Measurements from ENCODE around the gene SGPP2.
"Not testable (repeated sequence)": the region's sequence is repeated elsewhere in the genome, so short reads cannot be mapped to it uniquely, and the experiment has no call there.

SGPP2 gene

DNA sequence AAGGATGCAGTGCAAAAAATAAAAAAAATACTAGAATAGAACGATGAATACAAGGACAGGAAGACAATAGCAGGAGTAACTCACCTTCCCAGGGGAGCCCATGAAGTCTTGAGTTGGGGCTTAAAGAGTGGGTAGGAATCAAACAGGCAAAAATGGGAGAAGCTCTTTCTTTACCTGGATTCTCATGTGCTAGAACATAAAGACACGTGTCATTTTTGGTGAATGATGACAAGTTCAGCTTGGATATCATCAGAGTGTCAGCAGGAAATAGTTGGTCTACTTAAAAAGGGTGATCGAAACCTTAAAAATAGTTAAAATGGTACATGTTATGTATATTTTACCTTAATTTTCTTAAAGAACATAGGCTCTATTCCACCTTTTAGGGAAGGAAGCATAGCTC lies 5.7 kb downstream of the SGPP2 start:
- no peak for DNase-seq

DNA sequence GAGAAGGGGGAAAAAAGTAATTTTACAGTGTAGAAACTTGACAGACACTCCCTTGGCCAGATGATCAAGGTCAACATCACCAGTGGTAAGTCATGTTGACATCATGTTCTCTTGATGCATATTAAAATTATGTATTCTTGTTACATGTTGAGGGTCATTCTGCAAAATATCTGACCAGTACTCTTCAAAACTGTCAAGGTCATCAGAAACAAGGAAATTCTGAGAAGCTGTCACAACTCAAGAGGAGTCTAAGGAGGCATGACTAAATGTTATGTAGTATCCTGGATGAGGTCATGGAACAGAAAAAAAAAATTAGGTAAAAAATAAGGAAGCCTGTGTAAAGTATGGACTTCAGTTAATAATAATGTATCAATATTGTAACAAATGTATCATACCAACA lies 6.3 kb downstream of the SGPP2 start:
- no peak for DNase-seq

DNA sequence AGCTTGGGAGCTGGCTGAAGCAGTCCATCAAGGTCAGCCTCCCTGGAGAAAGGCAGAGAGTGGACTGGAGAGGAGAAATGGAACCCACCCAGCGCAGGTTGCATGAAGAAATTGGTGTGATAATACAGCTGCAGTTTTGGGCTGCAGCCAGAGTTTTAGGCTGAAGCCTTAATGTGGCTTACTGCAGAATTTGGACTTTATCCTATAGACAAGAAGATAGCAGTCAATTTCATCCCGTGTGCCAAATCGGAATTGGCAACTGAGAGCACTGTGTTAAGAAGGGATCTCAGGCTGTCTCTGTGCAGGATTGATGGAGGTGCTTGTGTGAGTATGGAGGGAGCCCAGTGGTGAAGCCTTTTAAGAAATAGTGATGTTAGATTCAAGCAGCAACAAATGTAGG lies 7.5 kb downstream of the SGPP2 start:
- no peak for DNase-seq

DNA sequence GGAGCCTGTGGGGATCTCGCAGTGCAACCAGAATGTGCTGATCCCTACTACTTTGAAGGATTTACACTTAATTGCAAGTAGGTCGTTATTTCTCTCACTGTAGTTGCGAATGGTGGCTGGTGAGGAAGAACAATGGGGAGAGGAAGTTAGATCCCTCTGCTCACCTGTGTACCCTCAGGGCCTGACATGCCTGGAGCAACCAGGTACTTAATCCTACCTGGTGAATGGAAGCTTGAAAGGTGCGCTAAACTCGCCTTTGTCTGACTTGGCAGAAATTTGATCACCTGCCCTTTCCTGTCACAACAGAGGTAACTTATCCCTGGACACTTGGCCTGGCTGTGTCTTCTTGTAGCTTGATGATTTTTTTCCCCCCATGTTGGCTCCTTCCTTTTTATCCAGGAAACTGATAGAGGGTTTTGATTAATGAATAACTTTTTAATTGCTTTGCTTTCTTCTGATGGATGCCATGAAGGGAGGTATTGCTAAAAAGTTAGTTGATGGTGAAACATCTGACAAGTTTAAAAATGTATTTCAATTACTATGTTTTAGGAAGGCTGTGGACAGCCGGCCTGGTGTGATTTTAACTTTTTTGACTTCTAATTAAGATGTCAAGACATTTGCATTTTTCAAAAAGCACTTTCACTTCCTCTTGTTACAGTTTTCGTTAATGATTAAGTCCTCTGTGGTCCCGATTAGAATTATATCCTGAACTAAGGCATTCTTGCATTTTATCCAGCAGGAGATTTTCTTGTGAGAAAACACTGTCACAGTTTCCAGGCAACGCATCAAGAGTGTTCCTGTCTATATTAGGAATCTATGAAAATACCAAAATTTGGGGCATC lies 9.2 kb downstream of the SGPP2 start:
- DNase-seq = no peak

DNA sequence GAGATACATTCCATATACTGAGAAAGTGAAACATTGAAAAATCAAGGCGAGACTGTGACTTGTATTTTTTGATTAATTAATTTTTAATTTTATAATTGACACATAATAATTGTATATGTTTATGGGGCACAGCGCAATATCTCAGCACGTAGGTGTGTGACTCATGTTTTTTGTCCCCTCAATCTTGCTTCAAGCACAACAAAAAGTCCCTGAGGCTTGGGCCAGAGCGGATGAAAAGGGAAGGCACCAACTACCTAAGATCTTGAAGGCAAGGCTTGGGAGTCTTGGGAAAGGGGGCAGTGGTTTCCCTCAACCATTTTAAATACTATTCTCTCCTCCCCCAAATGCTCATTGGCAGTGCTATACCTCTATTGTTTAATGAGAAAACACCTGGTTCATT lies 9.9 kb downstream of the SGPP2 start:
- DNase-seq = no peak

DNA sequence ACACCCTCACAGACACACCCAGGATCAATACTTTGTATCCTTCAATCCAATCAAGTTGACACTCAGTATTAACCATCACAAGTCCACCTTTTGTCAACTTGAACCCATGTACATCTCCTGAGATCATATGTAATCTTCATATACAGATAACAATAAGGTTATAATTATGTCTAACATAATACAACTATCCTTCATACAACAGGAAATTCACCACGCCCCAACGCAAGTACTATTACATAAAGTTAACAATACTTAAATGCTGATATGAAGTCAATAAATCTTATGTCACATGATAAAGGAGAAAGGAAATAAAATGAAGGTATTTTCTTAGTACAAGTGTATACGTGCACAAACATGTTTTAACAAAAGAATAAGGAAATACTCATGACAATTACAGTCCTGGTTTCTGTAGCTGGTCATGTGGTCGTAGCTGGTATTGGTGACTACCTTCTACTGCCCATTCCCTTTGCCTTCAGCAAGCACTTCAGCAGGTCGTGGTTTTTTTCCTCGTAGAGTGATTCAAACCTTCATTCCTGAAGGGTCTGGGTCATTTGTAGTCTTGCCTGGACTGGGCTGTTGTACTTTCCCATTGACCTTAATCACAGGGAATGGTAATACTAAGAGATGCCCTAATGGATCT lies 11.2 kb downstream of the SGPP2 start:
- DNase-seq = not testable (repeated sequence)

DNA sequence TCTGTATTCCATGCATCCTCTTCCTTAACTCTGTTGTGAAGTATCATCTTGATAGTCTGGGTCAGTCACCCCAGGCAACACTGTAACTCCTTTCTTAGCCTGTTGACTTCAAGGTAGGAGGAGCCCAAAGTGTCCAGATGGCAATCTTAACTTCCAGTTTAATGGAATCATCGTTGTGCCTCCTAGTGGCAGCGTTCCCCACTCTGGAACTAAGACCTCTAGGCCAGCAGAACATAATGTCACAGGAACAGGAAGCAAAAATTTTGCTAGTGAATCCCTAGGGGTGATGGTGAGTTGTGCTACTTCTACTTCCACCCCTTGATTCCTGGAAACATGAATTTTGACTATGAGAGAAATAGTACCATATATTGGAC lies 11.7 kb downstream of the SGPP2 start:
- no peak for DNase-seq

DNA sequence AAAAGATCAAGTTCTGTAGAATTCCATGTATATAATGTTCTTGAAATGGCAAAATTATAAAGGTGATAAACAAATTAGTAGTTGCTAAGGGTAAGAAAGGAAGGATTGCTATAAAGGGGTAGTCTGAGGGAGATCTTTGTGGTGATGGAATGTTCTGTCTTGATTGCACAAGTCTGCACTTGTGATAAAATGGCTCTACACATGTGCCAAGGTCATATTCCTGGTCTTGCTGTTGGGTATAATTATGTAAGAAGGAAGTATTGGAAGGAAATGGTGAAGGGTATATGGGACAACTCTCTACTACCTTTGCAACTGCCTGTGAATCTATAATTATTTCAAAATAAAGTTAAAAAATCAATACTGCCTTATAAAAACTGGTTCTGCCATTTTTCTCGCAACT lies 15.3 kb downstream of the SGPP2 start:
- no peak for DNase-seq

DNA sequence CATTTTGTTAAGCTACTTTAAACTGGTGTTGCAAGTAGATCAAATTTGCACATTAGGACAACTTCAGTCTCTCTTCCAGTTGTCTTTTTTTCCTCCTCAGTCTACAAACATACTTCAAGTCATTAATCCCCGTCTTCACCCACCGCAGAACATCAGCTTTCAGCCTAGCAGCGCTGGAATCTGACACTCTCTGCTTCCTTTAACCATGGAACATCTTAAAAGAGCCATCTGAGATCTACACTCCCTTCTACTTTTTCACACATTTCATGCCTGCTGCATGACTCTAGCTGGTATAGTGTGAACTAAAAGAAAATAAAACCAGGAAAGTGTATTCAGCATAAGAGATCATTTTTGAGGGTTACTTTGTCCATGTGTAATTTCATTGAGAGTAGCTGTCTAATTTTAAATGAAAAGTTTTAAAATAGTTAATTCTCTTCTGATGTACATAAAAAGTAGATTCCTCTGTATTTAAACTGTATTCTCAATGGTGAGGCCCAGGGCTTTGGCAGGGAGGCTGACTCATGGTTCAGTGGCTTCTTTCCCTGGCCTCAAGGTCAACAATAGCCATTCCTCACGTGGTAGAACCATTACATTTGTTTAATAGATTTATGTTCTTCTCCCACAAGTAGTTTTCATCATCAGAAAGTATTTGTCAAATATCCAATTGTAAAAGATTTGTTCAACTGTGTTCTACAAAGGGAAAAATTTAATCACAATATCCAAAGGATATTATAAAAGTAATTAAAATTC lies 16.5 kb downstream of the SGPP2 start:
- no peak for DNase-seq

DNA sequence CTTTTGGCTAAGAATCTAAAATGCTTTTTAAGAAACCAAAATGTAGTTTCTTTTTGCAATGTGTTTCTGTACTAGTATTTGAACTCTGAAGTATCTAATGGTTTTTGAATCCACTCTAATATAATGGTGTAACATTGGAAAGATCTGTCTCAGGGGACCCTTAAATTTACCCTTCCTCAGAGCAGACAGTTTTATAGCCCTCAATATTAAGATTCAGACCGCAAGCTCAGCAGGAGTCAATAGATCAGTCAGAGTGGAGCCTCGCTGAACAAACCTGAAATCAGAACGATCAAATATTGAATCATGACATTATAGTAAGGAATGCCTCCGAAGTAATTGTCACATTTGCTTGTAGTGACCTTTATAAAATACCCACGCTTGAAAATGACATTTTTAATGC lies 18.3 kb downstream of the SGPP2 start:
- DNase-seq = no peak

DNA sequence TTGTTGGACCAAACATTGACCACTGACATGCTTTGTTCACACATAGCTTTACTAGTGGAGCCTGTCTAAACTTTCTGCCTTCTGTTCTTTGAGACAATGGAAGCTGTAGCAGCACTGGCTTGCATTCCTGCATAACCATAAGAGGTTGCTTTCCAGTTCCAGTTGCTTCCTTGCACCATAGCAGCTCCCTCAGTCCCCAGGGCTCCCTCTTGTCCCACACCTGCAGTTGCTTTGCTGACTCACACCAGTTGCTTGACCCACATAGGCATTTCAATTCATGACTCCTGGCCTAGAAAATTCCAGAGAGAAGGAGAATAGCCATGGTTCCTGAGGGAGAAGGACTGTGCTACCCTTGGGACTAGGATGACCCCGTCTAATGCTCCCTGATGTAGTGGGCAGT lies 20.9 kb downstream of the SGPP2 start:
- no peak for DNase-seq

DNA sequence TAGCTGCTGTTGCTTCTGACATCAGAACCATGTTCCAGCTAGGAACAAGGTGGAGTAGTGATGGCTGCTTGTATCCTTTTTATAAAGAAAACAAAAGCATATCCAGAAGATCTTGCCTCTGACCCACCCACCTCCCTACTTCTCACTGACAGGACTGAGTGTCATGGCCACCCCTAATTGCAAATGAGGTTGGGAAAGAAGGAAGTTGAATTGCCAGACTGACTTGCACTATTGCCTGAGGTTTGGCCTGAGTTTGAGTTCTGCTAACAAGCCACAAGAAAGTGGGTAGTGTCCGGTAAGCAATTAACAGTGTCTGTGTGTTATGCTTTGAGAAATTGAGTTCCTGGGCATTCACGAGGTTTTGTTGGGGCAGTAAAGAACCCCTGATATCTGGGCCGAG lies 22.8 kb downstream of the SGPP2 start:
- no peak for DNase-seq

DNA sequence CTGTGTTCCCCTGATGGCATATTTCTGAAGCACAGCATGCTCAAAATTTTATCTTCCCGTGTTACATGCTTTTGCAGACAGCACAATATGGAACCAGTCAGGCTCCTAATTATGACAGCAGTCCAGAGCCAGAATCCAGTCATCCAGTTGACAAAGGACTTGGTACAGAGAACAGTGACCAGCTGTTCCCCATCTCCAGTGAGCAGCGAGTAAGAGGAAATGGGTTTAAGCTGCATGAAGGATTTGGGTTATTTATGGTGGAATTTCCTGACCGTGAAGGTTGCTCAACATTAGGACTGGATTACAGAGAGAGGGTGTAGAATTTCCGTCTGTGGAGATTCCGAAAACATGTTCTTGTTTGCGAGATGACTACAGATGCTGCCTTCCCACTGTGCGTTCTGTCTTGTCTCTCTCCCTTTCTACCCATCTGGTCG lies 24.4 kb downstream of the SGPP2 start:
- DNase-seq = no peak

DNA sequence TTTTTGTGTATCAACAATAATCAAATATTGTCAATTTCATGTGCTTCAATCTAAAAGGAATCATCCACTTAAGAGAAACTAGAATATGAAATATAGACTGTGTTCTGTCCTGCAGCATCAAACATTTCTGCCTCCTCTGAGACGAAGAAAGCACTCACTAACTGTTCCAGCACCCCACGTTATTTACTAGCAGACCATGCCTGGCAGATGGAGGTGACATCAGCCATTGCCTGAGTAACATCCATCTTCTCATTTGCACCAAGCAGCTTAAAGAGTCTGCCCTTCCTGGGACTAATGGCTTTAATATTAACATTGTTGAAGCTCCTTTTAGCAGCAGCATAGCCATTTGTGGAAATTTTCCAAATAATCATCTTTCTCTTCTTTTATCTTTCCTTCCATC lies 25.7 kb downstream of the SGPP2 start:
- DNase-seq = no peak

DNA sequence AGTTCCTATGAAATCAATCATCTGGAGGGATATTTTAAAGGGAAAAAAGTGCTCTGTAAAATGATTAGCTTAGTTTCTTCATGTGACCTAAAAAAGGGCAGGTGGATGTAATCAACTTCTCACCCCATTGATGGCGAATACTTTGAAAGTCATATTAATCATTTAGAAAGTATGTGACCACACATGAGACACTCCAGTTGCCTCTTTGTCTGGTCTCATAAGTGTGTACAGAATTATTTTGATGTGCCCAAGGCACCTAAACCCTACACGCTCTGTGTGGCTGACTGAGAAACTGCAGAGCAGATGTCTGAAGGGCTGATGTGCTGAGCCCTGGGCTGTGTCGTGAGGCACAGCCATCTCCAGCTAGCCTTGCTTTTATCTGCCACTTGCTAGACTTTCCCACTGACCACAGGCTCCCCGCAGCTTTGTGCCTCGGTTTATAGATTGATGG lies 26.9 kb downstream of the SGPP2 start:
- DNase-seq = no peak

DNA sequence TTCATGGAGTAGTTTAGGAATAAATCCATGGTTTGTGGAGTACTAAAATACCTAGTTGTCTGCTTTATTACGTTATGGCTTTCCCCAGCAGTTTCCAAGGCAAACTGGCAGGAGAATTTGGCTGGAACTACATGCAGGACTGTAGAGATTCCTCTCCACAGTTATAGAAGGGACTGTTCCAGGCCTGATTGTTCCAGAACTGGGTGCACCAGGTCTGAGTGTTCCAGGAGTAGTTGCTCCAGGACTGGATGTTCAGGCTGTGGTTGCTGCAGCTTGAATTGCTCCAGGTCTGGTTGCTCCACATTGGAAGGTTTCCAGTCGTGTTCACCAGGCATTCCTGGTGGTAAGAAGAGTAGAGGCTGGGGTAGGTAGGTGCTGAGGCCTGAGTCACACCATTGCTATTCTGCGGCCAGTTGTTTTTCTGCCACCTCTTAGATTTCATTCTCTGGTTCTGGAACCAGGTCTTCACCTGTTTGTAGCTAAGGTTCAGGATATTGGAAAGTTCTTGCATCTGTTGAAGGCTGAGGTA lies 28.1 kb downstream of the SGPP2 start:
- no peak for DNase-seq

DNA sequence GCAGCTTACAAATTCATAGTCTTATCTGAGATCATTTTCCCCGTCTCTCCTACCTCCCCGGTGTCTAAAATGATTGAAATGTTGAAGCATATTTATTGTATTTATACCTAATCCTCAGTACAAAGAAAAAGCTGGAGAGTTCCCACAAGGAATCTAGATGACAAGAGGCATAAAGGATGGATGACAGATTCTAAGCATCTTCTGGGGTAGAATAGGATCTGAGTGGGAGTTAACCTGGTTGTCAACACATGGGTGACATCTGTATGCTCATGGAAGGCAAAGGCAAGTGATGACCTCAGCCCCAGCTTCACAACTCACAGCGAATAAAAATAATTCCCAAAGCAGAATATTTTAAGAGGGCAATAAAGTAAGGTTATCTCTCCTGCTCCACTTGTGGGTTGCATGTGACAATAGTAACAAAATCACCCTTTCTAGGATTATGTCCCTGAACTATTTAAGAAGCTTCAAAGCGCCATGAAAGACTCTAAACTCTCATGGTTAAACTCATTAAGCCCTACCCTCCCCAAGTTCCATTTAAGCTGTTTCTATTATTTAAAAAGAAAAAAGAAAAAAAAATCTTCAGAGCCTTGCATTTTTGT lies 32.2 kb downstream of the SGPP2 start:
- no peak for DNase-seq

DNA sequence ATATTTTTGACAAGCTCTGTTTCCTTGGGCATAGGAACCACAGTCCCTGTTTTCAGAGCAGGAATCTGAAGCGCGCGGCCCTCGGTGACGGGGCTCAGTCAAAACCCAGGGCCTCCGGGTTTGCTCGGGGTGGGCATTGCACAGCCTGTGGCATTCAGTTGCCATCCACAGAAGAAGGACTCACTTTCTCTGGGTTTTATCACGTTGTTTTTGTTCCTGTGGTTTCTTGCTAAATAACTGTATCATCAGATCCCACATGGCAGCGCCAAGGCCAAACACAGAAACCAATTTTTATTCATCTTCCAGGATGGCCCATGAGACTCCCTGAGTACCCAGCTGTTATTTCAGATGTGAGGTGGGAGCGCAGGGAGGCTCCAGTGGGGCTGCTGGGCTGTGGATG lies 35.6 kb downstream of the SGPP2 start:
- no peak for DNase-seq

DNA sequence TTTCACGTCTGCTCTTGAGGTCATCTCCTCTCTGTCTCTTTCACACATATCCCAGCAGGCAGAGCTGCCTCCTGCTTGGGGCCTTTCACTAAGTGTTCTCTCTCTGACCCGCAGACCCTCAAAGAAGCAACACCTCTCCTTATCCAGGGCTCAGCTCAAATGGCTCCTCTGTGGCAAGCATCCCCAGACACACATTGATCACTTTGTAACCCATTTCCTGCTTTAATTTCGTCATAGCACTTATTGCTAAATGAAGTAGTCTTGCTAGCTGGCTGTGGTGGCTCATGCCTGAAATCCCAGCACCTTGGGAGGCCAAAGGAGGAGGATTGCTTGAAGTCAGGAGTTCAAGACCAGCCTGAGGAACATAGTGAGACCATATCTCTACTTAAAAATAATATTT lies 41.4 kb downstream of the SGPP2 start:
- no peak for DNase-seq

DNA sequence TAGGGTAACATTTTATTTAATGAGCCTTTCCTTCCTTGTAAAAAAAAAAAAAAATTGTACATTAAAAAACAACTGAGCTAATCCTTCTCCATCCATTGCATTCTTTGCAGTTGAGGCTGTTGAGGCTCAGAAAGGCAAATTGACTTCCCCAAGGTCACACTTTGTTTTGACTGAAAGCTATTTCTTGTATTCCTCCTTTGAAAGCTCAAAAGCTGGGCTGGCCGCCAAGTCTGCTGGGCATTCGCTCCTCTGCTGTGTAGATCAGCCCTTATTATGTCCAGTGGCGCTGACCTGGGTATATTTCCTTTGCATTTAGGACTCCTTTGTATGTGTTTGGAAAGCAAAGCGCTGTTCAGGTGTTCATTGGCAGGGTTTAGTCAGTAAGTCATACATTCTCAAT lies 44.0 kb downstream of the SGPP2 start:
- DNase-seq = no peak

DNA sequence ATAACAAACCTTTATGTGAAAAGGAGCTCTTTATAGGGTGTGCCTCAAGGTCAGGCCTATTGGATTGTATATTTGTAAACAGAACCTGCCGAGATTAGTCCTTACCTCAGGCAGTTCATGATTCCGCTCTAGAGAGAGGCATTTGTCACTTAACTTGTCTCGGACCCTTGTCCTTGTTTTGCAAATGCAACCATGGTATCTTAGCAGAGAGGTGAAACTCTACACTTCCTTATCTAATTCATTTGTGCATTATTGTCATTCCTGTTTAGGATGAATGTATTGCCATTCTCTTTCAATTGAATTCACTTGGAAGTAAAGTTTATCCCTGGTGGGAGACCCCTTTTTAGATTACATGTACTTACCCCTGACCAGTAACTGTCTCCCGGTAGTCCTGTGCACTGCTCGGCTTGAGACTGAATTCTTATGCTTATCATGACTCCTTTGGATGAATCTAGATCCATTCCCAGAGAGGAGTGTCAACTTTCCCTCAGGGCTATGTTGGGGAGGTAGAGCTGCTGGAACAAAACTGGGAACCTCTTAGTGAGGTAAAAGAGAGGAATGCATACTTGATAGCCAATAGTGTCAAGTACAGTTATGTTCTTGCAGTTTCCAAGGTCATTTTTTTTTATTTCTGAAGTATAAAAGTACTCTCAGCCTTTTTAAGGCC lies 46.6 kb downstream of the SGPP2 start:
- no peak for DNase-seq

DNA sequence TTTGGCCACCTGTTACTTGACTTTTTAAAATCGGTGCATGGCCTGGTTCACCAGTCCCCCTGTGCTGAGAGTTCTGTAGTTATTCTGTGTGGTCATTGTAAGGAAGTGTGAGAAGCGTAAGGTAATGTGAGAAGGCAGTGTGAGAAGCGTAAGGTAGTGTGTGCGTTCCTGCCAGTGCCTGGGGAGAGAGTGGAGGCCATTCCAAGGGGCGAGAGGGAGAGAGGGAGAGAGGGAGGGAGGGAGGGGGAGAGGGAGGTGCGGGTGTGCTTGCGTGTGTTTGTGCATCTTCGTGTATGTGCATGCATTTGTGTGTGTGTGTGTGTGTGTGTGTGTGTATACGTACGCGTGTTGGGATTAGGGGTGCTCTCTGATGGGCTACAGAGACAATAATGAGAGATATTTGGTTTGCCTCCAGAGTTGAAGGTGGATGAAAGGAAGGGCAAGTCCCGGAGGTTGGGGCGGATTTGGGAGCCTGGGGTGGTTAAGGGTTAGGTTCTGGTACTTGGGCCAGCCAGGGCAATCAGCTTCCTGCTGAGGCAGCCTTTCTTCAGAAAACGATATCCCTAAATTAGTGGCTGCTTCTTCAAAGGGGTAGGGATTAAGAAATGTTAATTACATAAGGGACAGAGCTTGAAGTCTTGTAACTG lies 53.7 kb downstream of the SGPP2 start:
- DNase-seq = no peak

All from CD4-positive, alpha-beta T cell treated with Interleukin-17A for 1 hour (primary cell).